Measurements from ENCODE around the gene CD7.

Gene CD7

DNA sequence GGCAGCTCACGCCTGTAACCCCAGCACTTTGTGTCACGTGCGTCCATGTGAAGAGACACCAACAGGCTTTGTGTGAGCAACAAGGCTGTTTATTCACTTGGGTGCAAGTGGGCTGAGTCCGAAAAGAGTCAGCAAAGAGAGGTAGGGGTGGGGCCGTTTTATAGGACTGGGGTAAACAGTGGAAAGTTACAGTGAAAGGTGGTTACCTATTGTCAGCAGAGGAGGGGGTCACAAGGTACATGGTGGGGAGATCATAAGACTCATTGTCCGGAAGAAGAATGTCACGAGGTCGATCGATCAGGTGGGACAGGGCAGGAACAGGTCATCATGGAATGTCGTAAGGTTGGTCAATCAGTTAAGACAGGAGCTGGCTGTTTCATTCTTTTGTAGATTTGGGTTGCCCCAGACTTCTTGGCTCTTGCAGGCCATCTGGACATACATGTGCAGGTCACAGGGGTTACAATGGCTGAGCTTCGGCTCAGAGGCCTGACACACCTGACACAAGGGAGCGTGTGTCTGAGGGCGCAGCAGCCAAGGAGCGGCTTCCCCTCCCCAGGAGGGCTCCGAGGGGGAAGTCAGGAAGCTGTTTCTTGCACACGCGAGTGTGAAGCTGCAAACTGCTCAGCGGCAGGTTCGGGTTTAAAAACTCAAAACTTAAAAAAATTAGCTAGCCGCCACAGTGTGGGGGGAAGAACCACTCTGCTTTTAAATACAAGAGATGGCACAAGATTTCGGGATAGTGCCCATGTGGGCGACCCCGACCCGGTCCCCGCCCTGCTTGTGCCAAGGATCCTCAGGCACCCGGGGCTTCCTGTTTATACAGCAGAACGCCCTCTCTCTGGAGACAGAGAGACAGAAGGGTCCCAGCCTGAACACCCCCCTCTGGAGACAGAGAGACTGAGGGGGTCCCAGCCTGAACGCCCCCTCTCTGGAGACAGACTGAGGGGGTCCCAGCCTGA lies 29.2 kb upstream of the CD7 start:
- DNase-seq (ENCODE audit: low read depth, low spot score): no peak

DNA sequence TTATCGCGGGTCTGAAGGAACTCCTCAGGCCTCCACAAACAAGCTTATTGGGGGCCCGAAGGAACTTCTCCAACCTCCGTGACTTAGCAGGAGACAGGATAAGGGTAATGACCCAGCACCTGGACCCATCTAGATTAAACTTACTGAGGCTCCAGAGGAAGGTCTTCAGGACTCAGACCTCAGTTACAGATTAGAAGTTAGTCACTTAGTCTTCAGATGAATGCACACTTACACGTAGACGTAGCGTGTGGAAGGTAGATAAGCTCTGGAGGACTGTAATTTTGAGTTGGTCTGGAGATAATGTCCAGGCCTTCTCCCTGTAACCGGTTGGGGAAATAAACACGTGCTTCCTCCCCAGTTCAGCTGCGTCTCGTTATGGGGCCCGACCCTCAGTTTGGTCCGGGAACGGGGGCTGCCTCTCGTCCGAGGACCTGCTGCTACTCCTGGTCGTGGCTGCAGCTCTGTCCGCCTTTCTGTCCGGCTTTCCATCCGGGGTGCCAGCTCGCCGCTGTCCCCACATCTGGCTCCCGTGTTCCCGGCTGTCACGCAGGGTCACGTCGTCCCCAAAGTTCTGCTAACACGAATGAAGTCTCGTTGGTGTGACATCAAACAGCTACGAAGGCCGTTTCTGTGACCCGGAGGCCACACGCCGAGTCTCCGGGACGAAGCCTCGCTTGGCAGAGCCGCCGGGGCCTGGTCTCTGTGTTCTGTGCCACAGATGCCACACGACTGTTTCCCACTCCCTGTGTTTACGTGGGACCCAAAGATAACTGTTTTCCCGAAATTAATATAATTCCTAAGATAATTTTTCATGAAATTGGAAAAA lies 28.0 kb upstream of the CD7 start:
- DNase-seq (ENCODE audit: low read depth, low spot score): no peak

DNA sequence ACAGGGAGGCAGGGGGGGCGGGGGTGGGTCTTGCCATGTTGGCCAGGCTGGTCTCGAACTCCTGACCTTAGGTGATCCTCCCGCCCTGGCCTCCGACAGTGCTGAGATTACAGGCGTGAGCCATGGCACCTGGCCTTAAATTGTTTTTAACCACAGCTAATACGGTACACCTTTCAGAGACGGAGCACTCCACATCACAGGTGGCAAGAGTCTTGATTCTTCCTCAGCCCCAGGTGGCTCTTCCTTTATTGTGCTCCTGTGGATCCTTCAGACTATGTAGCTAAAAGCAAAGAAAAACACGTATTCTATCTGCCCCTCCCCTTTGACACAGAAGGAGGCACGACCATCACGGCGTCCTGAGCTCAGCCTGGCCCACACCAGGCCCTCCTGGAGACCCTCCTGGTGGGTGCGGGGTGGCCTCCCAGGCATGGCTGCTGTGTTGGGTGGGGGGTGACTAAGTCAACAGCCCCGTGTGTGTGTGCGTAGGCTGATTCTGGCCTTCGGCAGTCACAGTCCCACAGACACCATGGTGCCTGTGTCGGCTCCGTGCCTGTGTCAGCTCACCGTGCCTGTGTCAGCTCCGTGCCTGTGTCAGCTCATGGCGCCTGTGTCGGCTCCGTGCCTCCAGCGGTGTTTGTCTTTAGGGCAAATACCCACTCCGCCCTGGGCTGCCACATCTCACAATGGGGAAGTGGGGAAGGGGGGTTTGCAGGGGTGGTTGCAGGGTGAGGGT lies 26.9 kb upstream of the CD7 start:
- DNase-seq (ENCODE audit: low read depth, low spot score): no peak

DNA sequence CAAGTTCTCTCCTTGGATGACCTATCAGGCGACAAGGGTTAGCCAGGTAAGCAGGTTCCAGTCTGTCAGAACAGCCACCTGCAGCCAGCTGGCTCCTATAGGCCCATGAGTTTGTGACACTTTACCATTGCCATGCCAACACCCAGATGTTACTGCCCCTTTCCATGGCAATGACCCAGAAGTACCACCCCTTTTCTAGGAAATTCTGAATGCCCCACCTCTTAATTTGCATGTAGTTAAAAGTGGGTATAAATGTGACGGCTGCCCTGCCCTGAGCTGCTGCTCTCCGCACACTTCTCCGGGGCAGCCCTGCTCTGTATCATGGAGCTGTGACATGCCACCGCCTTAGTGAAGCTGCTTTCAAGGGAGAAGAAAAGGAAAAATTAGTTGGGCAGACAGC lies 26.2 kb upstream of the CD7 start:
- no peak for DNase-seq (ENCODE audit: low read depth, low spot score)

DNA sequence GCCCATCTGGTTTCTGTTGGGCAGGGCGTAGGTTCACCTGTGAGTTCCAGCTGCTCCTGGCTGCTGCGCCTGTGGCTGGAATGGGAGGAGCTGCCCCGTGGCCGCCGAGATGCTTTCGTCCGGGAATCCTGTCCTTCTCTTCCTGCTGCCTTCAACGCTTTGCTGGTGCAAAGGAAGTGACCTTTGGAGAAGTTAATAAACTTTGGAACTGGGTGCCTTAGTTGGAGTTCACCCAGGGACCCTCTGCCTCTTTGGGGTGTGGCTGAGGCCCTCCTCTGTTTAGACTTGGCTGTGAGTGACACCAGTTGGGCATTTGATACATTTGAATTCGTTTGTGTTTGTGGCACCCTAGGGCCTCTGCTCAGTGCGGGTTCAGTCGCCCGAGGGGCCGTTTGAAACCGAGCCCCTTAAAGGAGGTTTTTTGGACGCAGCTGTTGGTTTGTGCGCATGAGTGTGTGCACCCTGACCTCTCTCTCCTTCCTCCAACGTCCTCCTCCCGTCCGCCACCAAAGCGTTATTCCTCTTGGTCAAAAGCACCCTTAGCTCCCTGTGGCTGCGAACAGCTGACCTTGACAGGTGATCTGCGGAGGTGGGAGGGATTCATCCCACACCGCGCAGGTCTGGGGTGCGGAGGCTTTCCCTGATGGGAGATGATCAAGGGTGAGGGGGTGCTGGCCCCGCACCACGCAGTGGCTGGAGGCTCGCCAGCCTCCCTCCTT lies 25.1 kb upstream of the CD7 start:
- DNase-seq (ENCODE audit: low read depth, low spot score): no peak

DNA sequence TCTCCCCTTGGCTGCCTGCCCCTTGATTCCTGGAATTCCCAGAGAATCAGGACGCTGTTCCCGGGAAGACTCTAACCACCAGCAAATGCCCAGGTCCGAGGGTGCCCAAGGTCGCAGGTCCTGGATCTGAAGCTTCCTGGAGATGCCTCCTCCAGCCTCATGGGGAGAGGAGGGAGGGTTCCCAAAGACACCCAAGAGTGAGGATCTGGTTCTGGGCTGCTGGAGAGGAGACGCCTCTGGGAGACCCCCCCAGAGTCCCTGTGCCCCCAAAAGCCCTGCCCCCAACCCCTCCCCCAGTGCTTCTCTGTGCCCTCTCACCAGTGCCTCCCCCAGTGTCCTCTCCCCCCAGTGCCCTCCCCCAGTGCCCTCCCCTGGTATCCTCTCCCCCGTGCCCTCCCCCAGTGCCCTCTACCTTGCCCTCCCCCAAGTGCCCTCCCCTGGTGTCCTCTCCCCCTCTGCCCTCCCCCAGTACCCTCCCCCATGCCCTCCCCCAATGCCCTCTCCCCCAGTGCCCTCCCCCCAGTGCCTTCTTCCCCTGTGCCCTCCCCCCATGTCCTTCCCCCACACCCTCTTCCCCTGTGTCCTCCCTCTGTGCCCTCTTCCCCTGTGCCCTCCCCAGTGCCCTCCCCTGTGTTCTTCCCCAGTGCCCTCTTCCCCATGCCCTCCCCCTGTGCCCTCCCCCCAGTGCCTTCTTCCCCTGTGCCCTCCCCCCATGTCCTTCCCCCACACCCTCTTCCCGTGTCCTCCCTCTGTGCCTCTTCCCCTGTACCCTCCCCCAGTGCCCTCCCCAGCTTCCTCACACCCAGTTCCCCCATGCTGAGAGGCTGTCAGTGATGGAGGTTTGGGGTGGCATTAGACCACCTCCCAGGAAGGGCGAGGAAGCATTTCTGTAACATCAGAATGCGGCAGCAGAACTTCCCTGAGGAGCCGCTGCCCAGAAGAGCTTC lies 22.5 kb upstream of the CD7 start:
- peak; percentile 73 for DNase-seq (ENCODE audit: low read depth, low spot score)

DNA sequence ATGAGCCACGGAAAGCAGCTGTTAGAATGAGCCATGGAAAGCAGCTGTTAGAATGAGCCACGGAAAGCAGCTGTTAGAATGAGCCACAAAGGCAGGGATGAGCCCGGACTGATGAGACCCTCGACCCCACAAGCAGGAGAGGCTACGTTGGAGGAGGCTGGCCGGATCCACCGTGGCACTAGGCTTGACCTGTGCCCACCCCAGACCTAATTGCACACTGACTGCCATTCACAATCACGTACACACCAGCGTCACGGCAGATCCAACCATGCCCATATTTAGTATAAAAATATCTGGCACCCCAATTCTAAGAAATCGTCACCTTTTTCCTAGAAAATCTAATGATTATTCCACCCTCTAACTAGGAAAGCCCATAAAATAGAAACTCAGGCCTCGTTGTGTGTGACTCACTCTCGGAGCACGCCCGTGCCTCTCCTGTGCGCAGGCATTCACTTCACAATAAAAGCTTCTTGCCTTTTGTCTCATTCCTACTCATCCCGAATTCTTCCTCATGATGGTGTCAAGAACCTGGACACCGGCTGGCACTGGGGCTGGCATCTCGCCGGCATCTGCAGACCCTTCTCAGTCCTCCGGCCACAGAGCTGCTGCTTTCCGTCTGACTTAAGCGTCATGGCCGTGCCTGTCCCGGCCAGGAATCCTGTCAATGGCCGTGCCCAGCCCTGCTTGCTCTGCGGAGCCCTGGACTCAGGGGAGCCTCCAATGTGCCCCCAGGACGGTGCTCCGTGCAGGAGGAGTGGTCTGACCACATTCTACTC lies 21.6 kb upstream of the CD7 start:
- peak; percentile 84 for DNase-seq (ENCODE audit: low read depth, low spot score)

DNA sequence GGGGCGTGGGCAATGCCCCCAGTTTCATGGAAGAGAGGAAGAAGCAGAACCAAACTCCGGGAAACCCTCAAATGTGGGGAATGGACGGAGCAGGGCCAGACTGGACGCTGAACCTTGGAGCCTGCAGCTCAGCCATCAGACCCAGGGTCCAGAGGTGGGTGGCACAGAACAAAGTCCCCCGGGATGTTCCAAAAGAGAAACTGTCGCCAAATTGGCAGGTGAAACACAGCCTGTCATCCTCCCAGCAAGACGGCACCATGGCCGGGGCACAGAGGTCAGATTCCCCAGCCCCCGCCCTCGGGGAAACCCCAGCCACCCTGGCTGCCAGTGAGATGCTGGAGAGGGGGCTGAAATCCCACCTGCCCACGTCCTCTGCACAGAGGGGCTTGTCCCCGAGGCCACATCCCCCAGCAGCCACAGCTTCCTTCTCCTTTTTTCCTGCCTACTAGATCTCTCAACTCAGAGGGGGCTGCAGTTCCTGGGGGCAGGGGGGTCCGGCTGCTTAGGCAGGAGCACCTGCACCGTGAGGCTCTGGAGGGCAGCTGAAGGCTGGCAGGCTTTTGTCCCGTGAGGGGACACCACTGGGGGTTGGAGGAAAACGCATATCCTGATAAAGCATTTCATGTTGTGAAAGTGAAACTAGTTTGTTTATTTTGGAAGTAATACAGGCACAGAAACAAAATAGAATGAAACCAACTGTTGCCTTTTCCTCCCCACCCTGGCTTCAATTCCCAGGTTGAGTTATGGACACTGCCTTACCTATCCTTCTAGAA lies 17.4 kb upstream of the CD7 start:
- DNase-seq (ENCODE audit: low read depth, low spot score): peak; percentile 29

DNA sequence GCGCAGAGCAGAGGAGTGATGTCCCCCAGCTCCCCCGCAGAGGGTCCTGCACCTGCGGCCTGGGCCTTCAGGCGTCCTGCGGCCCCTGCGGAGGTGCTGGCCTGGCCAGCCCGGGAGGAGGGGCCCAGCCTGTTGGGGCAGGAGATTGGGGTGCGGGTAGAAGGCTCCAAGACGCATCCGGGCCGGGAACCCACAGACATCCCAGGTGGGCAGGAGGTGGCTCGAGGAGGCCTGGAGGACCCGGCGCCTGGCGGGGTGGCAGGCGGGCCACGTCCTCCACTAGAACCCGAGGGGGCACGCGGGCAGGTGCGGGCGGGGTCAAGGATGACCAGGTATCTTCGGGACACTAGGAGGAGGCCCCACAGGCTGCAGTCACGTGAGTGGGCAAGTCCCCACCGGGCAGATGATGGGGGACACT lies 16.8 kb upstream of the CD7 start:
- DNase-seq (ENCODE audit: low read depth, low spot score): no peak

DNA sequence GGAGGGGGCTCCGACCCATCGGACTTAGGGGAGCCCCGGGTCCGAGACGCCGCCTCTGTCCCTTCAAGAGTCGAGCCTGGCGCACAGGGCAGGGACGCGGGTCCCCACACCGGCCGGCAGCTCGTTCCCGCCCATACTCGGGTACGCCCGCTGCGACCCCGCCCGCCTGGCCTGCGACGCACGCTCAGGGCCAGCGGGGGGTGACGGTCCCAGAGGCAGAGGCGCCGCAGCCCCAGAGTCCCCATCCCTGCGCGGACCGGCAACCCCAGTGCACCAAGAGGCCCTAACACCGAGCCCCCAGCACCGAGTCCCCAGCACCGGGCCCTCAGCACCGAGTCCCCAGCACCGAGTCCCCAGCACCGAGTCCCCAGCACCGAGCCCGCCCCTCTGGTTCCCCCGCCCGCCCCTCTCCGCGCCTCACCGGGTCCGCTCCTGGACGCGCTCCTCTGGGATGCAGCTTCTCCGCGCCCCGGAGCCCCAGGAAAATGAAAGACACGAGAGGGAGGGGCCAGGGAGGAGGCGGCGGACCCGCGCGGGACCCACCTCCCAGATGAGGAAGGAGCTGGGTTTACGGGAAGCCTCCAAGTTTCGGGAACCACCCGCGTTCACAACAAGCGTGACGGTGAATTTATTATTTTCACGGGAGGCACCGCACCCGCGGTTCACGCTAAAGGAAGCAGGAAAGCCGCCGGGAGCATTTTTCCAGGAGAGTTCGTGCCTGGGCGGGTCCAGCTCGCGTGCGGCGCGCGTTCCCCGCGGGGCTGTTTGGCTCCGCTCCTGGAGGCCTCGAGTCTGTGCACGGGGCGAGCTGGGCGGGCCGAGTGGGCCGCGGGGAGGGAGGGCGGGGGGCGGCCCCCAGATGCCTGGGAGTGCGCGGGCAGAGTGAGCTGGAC lies 16.1 kb upstream of the CD7 start, which contains the start of gene SECTM1:
TSS of gene SECTM1 (minus strand) at position 488 of the 893 bp plus-strand sequence. CDS start 6,526 bp downstream, outside the sequence.
- DNase-seq (ENCODE audit: low read depth, low spot score): peak; percentile 59

DNA sequence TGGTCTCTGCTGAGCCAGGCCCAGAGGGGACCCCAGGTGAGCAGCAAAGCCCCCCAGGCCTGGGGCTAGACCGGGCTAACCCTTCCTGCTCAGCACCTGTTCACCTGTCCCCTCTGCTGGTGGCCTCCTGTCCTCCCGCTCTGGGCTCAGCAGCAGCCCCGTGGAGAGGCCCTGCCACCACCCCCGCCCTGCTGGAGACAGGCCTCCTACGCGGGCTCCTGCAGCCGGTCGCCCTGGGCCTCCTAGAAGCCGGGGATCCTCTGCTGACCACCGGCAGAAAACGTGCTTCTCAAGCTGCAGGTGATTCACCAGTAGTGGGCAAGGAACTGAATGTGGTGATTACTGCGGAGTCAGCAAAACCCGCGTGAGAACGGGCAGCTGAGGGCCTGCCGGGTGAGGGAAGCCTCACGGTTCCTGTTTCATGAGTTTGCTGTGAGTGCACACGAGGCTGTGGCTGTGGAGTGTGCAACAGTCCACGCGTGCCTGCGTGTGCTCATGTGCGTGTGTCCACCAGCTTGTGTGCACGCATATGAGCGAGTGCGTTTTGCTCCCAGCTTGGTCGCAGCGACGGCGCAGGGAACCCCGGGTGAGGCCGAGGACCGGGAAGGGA lies 15.4 kb upstream of the CD7 start:
- DNase-seq (ENCODE audit: low read depth, low spot score): peak; percentile 69

DNA sequence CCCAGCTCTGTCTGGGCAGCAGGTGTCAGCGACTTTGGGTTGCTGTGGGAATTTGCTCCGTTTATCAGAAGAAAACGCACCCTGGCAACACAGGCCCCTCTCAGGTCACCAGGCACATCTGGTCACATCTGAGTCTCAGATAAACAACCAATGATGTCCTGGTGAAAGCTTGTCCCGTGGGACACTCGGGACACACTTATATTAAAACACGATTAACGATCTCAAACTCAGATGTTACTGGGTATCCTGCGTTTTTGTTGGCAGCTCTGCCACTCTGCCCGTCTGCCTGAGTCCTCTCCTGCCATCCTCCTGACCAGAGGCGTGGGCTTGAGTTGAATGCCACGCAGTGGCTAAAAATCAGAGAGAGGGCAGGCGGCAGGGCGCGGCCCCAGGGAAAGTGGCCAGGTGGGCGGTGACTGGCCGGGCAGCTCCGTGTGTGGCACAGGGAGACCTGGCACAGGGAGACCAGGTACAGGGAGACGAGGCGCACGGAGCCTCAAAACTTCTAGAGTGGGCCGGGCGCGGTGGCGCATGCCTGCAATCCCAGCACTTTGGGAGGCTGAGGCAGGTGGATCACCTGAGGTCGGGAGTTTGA lies 14.0 kb upstream of the CD7 start:
- DNase-seq (ENCODE audit: low read depth, low spot score): no peak

DNA sequence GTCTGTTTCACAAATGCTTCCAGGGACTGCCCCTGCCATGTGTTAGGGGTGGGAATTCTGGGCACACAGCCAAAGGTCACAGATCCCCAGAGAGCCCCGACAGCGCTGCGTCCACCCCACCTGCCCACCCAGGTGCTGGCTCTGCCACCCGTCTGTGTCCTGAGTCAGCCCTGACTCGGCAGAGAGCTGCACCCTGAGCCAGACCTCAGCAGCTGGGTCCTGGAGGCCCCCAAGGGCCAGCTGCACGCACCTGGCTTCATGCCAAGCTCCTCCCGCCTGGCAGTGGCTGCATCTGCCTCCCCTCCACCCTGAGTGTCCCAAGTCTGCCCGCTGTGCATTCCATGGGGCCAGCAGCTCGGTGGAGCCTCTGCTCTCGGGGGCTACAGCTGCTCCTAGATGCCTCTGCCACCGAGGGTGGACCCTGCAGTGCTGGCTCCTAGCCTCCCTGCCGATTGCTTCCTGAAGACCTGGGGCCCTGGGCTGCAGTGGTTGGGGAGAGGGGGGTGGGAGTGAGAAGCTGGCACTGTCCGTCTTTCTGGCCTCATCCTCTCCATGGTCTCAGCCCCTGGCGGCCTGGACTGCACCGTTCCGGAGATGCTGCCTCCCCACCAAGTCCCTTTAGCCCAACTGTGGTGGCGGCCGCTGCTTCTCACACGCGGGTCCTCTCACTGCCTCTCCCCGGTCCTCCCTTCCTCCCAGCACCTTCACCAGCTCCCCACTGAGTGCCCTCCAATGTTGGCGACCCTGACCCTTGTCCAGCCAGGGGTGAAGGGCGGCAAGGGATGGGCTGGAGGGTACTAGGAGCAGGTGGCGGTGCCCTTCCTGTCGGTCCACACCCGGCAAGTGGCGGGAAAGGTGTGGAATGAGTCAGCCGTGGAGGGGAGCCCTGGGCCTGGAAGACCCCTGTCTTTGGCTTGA lies 13.2 kb upstream of the CD7 start:
- peak; percentile 61 for DNase-seq (ENCODE audit: low read depth, low spot score)

DNA sequence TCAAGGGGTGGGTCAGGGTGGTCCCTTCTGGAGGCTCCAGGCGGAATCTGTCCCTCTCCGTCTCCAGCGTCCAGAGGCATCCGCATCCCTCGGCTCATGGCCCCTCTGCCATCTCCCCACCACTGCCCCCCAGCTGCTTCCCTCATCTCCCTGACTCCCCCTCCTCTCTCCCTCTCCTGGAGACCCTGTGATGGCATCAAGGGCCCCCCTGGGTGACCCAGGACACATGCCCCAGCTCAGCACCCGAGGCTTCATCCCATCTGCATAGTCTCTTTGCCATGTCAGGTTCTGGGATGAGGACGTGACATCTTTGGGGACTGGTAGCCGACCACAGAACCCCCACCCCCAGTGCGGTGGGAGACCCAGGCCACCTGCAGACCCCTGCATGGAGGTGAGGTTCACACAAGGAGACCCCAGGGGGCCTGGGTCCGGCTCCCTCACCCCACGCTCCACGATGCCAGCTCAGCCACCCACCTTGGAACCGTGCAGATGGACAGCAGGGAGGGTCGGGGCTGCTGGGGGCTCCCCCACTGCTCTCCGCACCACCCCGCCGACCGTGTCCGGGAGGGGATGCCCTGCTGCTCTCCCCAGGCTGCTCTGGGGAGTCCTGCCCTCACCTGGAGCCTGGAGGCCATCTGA lies 12.4 kb upstream of the CD7 start:
- no peak for DNase-seq (ENCODE audit: low read depth, low spot score)

DNA sequence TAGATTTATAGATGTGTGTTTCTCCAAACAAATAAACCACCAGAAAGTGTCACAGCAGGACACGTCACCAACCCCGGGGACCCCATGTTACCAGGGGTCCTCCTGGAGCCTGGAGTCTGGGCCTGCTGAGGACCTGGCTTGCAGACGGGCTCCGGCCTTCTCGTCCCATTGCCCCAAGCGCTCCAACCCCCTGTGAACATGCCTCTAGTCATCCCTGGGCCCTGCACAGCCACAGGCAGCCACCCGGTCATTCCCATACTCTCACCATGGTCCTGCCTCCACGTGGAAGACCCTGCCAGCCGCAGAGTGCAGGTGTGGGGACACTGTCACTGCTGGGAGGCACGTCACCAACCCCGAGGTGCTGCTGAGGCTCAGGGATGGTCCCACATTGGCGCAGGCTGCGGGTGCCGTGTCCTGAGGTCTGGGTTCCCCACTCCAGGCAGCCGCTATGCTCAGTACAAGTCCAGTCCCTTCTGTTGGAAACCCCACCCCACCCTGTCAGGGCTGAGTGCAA lies 11.6 kb upstream of the CD7 start:
- no peak for DNase-seq (ENCODE audit: low read depth, low spot score)

Data from astrocyte of the hippocampus (primary cell).